Gastroesophageal sphincter (tissue), 3 donors: ENCODE data around the gene HRH3.

Experiments used
- CTCF ChIP-seq, 4 experiments: fragments of 200-600 bp in 2 of 4; fragments of 450-650 bp in 2 of 4; sonication (generic) in 1 of 4; IDR thresholded peaks; one replicate each; pipeline ENCODE4 v1.5.1; 2017 to 2019; ENCODE audit warnings: antibody characterized with exemption in 4 of 4, mild to moderate bottlenecking in 2 of 4, moderate library complexity in 2 of 4
- EP300 ChIP-seq: sonication (generic); formaldehyde crosslinking; IDR thresholded peaks from one replicate; pipeline ENCODE4 v1.6.1; 2017; ENCODE audit warnings: antibody characterized with exemption, mild to moderate bottlenecking
- POLR2A ChIP-seq, 2 donors: fragments of 450-650 bp; IDR thresholded peaks; one replicate each; pipeline ENCODE4 v1.6.1; 2017; ENCODE audit warnings: antibody characterized with exemption in 2 of 2, mild to moderate bottlenecking in 2 of 2, moderate library complexity in 1 of 2
- POLR2AphosphoS5 ChIP-seq: sonication (generic); formaldehyde crosslinking; IDR thresholded peaks from one replicate; pipeline ENCODE4 v1.6.1; 2017; ENCODE audit warnings: antibody characterized with exemption

- TF ChIP-seq CTCF (IDR thresholded peaks at IDR 0.05) (no peak), POLR2A (IDR thresholded peaks at IDR 0.05) (no peak), POLR2AphosphoS5 (no peak), EP300 (no peak)
Observed at GRCh38 chr20:62190639-62191411, 29.3 kb downstream of the HRH3 start.
